ENCODE results near the gene ASB6.

ASB6 gene

GRCh38 chr9:129676975-129677374 lies 35.0 kb upstream of the ASB6 start:
- no peak overlapping the region for H3K27ac ChIP-seq (ENCODE audit: low read length)

DNA sequence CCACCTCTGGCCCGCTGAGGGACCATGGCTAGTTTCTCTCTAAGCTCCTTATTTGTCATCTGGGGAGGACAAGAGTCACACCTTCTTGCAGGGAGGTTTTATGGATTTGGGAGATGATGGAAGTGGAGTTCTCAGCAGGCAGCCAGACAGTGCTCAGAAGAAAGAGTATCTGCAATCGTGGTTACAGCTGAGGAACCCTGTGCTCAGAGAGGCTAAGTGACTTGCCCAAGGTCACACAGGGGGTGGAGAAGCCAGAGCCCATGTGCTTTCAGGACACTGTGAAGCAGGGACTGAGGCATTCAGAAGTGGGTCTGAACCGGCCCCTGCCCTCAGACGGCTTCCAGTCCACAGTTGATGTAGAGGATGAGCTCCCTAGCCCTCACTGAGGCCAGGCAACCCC lies 34.3 kb upstream of the ASB6 start:
- Histone ChIP-seq H3K4me1 (ENCODE audit: insufficient read depth, low read length) (no peaks in the 10 kb centered on the region), H3K36me3 (ENCODE audit: insufficient read depth, low read depth, low read length) (no peaks in the 10 kb centered on the region), H3K27me3 (ENCODE audit: insufficient read depth, low read length) (no peaks in the 10 kb centered on the region), H3K4me3 (ENCODE audit: low read length) (no peak overlapping the region), H3K27ac (ENCODE audit: low read length) (no peak overlapping the region), H3K9me3 (ENCODE audit: insufficient read depth, low read depth, low read length) (no peaks in the 10 kb centered on the region), H3K9ac (ENCODE audit: low read depth, low read length) (no peak overlapping the region)

More at GRCh38 chr9:129676975-129677374, 35.0 kb upstream of the ASB6 start:
- Histone ChIP-seq H3K9ac (ENCODE audit: low read depth, low read length) (no peak overlapping the region), H3K9me3 (ENCODE audit: insufficient read depth, low read depth, low read length) (no peaks in the 10 kb centered on the region), H3K36me3 (ENCODE audit: insufficient read depth, low read depth, low read length) (no peaks in the 10 kb centered on the region), H3K27me3 (ENCODE audit: insufficient read depth, low read length) (no peaks in the 10 kb centered on the region), H3K4me3 (ENCODE audit: low read length) (no peak overlapping the region), H3K4me1 (ENCODE audit: insufficient read depth, low read length) (no peaks in the 10 kb centered on the region)

- Histone ChIP-seq H3K9ac (ENCODE audit: low read depth, low read length) (no peak overlapping the region), H3K4me1 (ENCODE audit: insufficient read depth, low read length) (no peaks in the 10 kb centered on the region), H3K27me3 (ENCODE audit: insufficient read depth, low read length) (no peaks in the 10 kb centered on the region), H3K9me3 (ENCODE audit: insufficient read depth, low read depth, low read length) (no peaks in the 10 kb centered on the region), H3K27ac (ENCODE audit: low read length) (no peak overlapping the region), H3K4me3 (ENCODE audit: low read length) (no peak overlapping the region), H3K36me3 (ENCODE audit: insufficient read depth, low read depth, low read length) (no peaks in the 10 kb centered on the region)
Observed at GRCh38 chr9:129675620-129676019, 33.7 kb upstream of the ASB6 start.

DNA sequence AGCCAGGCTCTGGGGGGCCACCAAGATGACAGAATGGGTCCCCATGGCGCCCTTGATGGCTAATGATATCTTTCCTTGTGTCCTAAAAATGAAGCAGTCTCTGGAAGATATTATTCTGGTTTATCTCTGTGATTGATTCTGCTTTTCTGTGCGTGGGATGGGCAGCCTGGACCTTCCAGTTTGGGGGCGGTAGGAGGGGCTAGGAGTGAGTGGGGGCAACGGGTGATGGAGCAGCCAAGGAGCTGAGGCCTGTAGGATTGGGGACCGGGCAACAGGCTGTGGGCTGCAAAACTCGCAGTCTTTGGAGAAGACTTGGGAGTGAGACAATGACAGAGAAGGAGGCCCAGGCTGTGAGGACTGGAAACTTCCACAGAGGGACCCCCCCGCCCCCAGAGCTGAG lies 32.3 kb upstream of the ASB6 start:
- H3K4me3 ChIP-seq (ENCODE audit: low read length), result no peak overlapping the region
- no peaks in the 10 kb centered on the region for H3K36me3 ChIP-seq (ENCODE audit: insufficient read depth, low read depth, low read length)
- no peak overlapping the region for H3K9ac ChIP-seq (ENCODE audit: low read depth, low read length)
- no peaks in the 10 kb centered on the region for H3K27me3 ChIP-seq (ENCODE audit: insufficient read depth, low read length)
- H3K27ac ChIP-seq (ENCODE audit: low read length), result no peak overlapping the region
- H3K9me3 ChIP-seq (ENCODE audit: insufficient read depth, low read depth, low read length), result no peaks in the 10 kb centered on the region
- no peaks in the 10 kb centered on the region for H3K4me1 ChIP-seq (ENCODE audit: insufficient read depth, low read length)

DNA sequence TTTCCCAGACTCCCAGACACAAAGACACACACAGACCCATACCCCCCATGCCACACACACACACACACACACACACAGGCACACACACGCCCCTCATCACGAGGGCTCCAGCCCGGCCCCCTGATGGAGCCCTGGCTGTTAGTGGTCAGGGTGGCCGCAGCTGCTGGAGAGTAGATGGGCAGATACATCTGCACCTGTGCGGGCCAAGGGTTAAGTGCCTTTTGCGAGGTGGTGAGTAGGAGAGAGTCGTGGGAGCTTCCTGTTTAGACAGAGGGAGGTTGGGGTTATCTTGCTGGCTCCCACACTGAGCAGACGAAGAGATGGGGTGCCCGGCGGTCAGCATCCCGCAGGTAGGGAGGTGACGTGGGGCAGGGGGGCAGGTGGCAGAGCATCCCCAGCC lies 31.7 kb upstream of the ASB6 start:
- H3K9me3 ChIP-seq (ENCODE audit: insufficient read depth, low read depth, low read length), result no peaks in the 10 kb centered on the region
- H3K9ac ChIP-seq (ENCODE audit: low read depth, low read length), result no peak overlapping the region
- H3K4me1 ChIP-seq (ENCODE audit: insufficient read depth, low read length), result no peaks in the 10 kb centered on the region
- no peak overlapping the region for H3K27ac ChIP-seq (ENCODE audit: low read length)
- H3K36me3 ChIP-seq (ENCODE audit: insufficient read depth, low read depth, low read length), result no peaks in the 10 kb centered on the region
- H3K4me3 ChIP-seq (ENCODE audit: low read length), result no peak overlapping the region
- H3K27me3 ChIP-seq (ENCODE audit: insufficient read depth, low read length), result no peaks in the 10 kb centered on the region

DNA sequence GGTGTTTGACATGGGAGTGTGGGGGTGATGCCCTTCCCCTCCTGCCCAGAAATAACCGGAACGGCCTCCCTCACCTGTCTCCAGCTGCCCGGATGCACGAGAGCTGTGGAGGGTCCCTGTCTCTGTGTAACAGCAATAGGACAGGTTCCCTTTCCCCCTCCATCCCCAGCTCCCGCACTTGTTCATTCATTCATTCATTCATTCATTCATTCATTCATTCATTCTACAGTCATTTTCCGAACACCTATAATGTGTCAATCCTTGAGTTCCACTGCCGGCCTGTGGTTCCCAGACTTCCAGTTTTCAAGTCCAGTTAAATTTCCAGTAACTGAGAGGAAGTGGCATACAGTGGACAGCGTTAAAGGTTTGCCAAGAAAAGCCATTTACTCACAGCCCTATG lies 30.8 kb upstream of the ASB6 start:
- Histone ChIP-seq H3K9ac (ENCODE audit: low read depth, low read length) (no peak overlapping the region), H3K4me1 (ENCODE audit: insufficient read depth, low read length) (no peaks in the 10 kb centered on the region), H3K27ac (ENCODE audit: low read length) (no peak overlapping the region), H3K27me3 (ENCODE audit: insufficient read depth, low read length) (peaks cover 1% of the 10 kb centered on the region; the same call in 1 of the 2 replicates), H3K9me3 (ENCODE audit: insufficient read depth, low read depth, low read length) (no peaks in the 10 kb centered on the region), H3K36me3 (ENCODE audit: insufficient read depth, low read depth, low read length) (no peaks in the 10 kb centered on the region), H3K4me3 (ENCODE audit: low read length) (no peak overlapping the region)

DNA sequence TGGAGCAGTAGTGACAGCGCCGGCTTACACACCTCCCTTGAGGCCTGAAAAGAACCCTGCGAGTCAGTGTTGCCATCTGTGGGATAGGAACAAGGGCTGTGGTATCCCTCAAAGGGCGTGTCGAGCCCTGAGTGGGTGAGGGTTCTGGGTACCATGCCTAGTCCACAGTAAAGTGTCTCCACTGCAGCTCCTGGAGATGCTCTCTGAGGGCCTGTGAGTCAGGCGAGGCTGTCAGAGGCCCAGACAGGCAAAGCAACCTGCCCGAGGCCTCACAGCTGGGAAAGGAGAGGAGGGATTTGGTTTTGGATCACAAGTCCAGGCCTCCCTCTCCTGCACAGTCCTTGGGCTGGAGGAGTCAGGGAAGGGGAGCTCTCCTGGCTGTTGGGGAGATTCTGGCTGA lies 29.6 kb upstream of the ASB6 start:
- Histone ChIP-seq H3K4me1 (ENCODE audit: insufficient read depth, low read length) (no peaks in the 10 kb centered on the region), H3K27ac (ENCODE audit: low read length) (no peak overlapping the region)

DNA sequence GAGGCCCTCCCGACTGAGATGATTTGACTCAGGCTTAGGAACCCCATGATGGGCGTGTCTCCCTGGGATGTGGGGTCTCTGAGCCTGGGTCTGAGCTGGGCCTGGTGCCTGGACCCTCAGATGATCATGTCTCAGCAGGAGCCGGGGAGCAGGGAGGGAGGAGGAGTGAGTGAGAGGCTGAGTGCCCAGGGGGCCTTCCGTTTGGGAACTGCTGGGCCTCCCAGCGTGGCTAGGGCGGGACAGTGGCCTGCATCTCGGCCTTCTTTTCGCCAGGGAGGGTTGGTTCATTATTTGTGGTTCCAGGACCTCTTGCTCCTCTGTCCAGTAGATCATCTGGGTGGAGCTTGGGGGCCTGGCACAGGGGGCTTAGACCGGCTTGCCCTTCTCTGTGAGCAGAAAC lies 29.1 kb upstream of the ASB6 start:
- Histone ChIP-seq H3K4me3 (ENCODE audit: low read length) (no peak overlapping the region), H3K36me3 (ENCODE audit: insufficient read depth, low read depth, low read length) (no peaks in the 10 kb centered on the region), H3K27me3 (ENCODE audit: insufficient read depth, low read length) (peaks cover 16% of the 10 kb centered on the region), H3K27ac (ENCODE audit: low read length) (no peak overlapping the region), H3K9me3 (ENCODE audit: insufficient read depth, low read depth, low read length) (no peaks in the 10 kb centered on the region), H3K4me1 (ENCODE audit: insufficient read depth, low read length) (no peaks in the 10 kb centered on the region), H3K9ac (ENCODE audit: low read depth, low read length) (no peak overlapping the region)

More for the DNA sequence above, 29.6 kb upstream of the ASB6 start:
- H3K4me3 ChIP-seq (ENCODE audit: low read length), result no peak overlapping the region
- H3K27me3 ChIP-seq (ENCODE audit: insufficient read depth, low read length), result peaks cover 12% of the 10 kb centered on the region
- no peaks in the 10 kb centered on the region for H3K9me3 ChIP-seq (ENCODE audit: insufficient read depth, low read depth, low read length)
- H3K9ac ChIP-seq (ENCODE audit: low read depth, low read length), result no peak overlapping the region
- H3K36me3 ChIP-seq (ENCODE audit: insufficient read depth, low read depth, low read length), result no peaks in the 10 kb centered on the region

GRCh38 chr9:129669946-129670345 lies 28.0 kb upstream of the ASB6 start:
- Histone ChIP-seq H3K9ac (ENCODE audit: low read depth, low read length) (no peak overlapping the region), H3K27me3 (ENCODE audit: insufficient read depth, low read length) (peaks cover 24% of the 10 kb centered on the region), H3K9me3 (ENCODE audit: insufficient read depth, low read depth, low read length) (no peaks in the 10 kb centered on the region), H3K4me1 (ENCODE audit: insufficient read depth, low read length) (no peaks in the 10 kb centered on the region), H3K36me3 (ENCODE audit: insufficient read depth, low read depth, low read length) (no peaks in the 10 kb centered on the region), H3K4me3 (ENCODE audit: low read length) (no peak overlapping the region), H3K27ac (ENCODE audit: low read length) (no peak overlapping the region)

- H3K4me3 ChIP-seq (ENCODE audit: low read length), result no peak overlapping the region
- H3K9ac ChIP-seq (ENCODE audit: low read depth, low read length), result no peak overlapping the region
- H3K9me3 ChIP-seq (ENCODE audit: insufficient read depth, low read depth, low read length), result no peaks in the 10 kb centered on the region
- H3K4me1 ChIP-seq (ENCODE audit: insufficient read depth, low read length), result no peaks in the 10 kb centered on the region
- no peak overlapping the region for H3K27ac ChIP-seq (ENCODE audit: low read length)
- no peaks in the 10 kb centered on the region for H3K36me3 ChIP-seq (ENCODE audit: insufficient read depth, low read depth, low read length)
- peaks cover 31% of the 10 kb centered on the region for H3K27me3 ChIP-seq (ENCODE audit: insufficient read depth, low read length)
Observed at GRCh38 chr9:129669141-129669718, 27.3 kb upstream of the ASB6 start.

GRCh38 chr9:129667850-129668249 lies 25.9 kb upstream of the ASB6 start:
- no peaks in the 10 kb centered on the region for H3K9me3 ChIP-seq (ENCODE audit: insufficient read depth, low read depth, low read length)
- H3K27me3 ChIP-seq (ENCODE audit: insufficient read depth, low read length), result peaks cover 43% of the 10 kb centered on the region
- no peaks in the 10 kb centered on the region for H3K4me1 ChIP-seq (ENCODE audit: insufficient read depth, low read length)
- H3K27ac ChIP-seq (ENCODE audit: low read length), result no peak overlapping the region
- H3K36me3 ChIP-seq (ENCODE audit: insufficient read depth, low read depth, low read length), result no peaks in the 10 kb centered on the region
- H3K4me3 ChIP-seq (ENCODE audit: low read length), result no peak overlapping the region
- H3K9ac ChIP-seq (ENCODE audit: low read depth, low read length), result no peak overlapping the region

DNA sequence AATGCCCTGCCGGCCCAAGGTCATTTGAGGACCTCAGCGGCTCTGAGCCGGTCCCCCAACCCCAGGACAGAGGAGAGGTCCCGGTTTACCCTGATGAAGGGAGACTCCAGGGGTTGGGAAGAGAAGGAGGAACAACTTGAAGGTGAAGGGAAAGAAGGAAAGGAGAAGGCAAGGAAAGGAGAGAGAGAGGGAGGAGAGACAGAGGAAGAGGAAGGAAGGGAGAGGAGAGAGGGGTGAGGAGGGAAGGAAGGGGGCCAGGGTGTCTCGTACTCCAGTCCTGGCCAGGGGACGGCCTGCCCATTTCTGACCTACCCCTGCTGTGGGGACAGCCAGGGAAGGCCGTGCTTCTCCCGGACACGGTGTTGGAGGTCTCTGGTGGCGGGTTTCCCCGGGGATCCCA lies 25.4 kb upstream of the ASB6 start:
- Histone ChIP-seq H3K27ac (ENCODE audit: low read length) (no peak overlapping the region), H3K9ac (ENCODE audit: low read depth, low read length) (no peak overlapping the region; the same call in 1 of the 2 replicates), H3K27me3 (ENCODE audit: insufficient read depth, low read length) (peaks cover 48% of the 10 kb centered on the region), H3K36me3 (ENCODE audit: insufficient read depth, low read depth, low read length) (no peaks in the 10 kb centered on the region), H3K9me3 (ENCODE audit: insufficient read depth, low read depth, low read length) (no peaks in the 10 kb centered on the region), H3K4me3 (ENCODE audit: low read length) (no peak overlapping the region), H3K4me1 (ENCODE audit: insufficient read depth, low read length) (no peaks in the 10 kb centered on the region)

Measured in iPS-20b (cell line).